HG03139 (cell line): ENCODE results near the gene PRKAG1.

Experiments used
- ATAC-seq: cut with Tn5 transposase; IDR thresholded peaks from one replicate; pipeline ENCODE4 v1.9.1; 2021; ENCODE audit not compliant: unreplicated experiment

PRKAG1 gene

DNA sequence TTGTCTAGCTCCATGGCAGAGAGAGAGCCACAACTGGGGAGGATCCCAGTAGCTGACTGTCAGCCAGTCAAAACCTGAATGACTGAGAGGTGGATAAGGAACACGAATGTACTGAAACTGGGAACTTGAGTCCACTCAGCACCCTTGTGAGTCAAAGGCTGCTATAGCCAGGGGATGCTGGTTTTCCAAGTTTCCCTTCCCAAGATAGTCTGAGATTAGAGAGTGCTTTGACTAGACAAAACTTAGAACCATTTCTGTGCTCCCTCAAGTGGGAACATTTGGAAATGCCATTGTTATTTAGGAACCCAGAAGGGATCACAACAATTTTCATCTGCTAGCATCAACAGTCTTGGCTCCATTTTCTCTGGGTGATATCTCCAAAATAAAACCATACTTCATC is 4.0 kb downstream of the PRKAG1 start:
- ATAC-seq: no peak

DNA sequence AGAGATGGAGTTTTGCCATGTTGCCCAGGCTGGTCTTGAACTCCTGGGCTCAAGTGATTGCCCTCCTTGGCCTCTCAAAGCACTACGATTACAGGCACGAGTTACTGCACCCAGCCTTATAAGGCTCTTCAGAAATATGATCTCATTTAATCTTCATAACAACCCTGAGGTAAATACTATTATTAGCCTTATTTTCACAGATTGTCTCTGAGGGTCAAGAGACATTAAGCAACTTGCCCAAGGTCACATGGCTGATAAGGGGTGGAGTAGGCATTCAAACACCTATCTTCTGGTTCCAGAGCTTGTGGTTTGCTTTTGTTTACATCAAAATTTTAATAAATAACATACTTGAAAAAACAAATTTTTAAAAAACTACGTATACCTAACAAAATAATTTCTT is 5.1 kb downstream of the PRKAG1 start:
- ATAC-seq: no peak

DNA sequence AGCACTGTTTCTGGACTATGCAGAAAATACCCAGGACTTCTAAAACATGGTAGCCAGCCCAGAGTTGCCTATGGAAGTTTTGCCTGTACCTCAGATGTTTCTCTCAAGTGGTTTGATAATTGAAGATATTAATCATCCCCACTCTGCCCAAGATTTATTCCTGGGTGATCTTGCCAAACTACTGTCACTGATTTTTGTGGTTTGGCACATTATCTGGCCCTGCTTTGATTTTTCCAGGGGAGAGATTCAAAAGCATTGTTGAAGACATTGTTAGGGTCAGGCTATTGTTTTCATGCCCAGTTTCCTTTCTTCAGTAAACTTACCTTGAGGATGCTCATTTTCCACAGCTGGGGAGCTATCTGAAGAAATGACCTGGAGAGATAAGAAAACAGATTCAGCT is 5.8 kb downstream of the PRKAG1 start:
- ATAC-seq: no peak

GRCh38 chr12:49010092-49010668 is 8.4 kb downstream of the PRKAG1 start:
- no peak for ATAC-seq

- no peak for ATAC-seq
Observed at GRCh38 chr12:49008943-49009342, 9.6 kb downstream of the PRKAG1 start.

DNA sequence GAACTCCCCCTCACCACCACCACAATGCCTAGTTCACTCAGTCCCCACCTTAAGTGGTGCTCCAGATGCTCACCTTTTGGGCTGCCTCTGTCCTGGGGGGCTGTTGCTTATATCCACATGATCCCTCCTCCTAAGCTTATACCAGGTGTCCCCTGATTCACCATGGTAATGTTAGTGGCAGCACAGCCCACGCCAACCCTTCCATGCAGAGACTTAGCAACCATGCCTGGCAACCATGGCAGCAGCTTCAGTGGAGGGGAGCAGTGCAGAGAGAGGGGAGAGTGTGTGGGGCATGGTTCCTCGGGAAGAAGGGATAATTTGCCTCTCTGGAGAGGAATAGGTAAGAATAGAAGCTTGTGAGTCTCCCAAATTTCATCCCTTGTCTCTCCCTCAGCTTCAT is 18.2 kb downstream of the PRKAG1 start:
- ATAC-seq: no peak

- no peak for ATAC-seq
Observed at GRCh38 chr12:48999371-49000131, 19.0 kb downstream of the PRKAG1 start, which contains the start of gene DDN. Gene DDN (minus strand): TSS chr12:48999375. CDS start chr12:48999287, 88 bp downstream.

GRCh38 chr12:48998497-48999353 is 19.9 kb downstream of the PRKAG1 start:
- ATAC-seq: no peak

DNA sequence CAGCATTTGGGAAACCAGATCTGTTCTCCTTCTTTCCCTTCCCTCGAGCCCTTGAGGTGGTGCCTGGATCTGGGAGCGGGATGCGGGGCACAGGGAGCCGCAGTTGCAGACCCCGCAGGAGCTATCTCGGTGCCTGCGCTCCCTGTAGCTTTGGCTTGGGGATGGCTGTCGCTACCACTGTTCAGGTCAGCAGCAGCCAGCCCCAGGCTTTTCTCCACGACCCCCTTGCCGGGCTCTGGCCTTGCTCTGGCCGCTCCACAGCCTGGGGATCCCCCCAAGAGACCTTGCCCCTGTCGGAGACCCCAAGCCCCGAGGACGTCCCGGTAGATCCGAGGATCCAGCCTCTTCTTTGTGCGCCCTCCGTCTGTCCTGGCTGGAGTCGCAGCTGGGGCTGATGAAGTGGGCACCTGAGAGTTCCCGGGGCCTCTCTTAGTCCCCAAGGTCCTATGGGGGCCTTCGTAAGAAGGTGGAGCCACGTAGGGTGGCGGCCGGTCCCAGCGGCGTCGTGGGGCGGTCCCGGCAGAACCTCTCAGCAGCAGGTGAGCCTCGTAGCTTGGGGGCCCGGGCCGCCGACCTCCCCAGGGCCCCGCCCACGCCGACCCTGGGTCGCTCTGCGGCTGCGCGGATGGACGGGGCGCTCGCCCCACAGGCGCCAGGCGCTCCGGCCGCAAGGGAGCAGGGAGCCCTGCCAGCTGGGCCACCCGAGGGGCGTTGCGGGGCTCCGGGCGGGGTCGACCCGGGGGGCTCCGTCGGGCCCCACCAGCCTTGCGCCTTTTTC is 20.7 kb downstream of the PRKAG1 start:
- no peak for ATAC-seq

DNA sequence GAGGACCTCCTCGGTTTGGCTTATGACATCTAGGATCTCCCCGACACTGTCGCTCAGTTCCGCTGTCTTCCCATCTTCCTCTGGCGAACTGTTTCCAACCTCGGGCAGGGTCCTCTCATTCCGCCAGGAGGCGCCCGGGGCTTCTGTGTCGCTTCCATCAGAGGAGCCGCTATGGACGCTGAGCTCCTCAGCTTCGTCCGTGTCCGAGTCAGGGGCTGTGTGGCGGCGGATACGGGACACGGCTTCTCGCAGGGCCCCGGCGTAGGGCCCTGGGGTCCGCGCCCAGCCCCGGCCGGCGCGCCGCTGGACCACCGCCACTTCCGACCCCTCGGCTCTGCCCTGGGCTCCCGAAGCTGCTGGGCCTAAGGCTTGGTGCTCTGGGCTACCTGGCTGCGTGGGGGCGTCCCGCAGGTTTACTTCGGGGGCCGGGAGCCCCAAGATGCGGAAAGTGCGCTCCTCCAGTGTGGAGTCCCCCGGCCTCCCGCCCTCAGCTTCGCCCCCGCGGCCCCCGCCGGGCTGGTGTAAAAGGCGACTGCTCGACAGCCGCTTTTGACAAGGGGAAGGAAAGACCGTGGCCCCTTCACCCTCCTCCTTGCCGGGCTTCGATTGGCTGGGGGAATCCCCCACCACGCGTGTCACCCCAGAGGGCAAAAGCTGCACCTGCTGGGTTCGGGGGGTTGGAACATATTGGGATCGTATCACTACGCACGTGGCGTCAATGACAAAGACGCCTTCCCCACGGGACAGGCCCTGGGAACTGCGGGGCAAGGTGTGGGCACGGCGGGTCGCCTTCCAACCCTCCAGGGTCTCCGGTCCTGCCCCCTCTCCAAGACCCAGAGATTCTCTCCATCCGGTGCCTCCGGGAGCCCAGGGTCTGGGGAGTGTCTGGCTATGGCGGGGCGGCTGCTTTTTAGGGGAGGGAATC is 21.5 kb downstream of the PRKAG1 start:
- no peak for ATAC-seq

DNA sequence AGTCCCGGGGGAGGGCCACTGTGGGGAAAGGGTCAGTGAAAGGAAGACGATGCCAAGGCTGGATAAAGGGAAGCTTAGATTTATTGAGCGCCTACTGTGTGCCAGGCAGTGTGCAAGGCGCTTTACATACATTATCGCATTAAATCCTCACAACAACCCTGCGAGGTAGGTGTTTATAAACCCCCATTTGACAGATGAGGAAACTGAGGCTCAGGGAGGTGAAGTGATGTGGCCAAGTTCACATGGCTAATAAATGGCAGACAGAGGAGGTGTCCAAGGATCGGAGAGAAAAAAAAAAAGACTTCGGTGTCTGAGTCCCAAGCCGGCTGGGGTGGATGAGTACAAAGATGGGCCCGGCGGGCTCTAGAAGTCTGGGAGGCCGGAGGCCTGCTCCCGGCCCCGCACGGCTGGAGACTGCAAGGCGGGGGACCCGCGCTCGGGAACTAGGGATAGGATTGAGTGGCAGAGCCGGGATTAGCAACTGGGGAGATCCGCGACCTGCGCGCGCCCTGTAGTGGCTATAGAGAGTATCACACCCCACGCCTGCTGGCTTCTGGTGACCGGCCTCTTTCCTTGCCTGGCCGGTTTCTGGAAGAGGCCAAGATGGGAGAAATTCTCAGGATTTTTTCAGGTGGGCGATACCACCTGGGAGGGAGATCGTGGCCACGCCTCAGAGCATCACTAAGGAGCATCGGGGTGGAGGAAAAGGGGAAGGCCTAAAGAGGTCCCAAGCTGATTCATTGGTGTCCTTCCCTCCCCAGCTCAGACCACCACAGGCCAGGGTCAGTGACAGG is 23.3 kb downstream of the PRKAG1 start:
- no peak for ATAC-seq

GRCh38 chr12:48994224-48995085 is 24.1 kb downstream of the PRKAG1 start:
- ATAC-seq: no peak

- ATAC-seq: no peak
Observed at GRCh38 chr12:48993787-48994186, 24.8 kb downstream of the PRKAG1 start.

DNA sequence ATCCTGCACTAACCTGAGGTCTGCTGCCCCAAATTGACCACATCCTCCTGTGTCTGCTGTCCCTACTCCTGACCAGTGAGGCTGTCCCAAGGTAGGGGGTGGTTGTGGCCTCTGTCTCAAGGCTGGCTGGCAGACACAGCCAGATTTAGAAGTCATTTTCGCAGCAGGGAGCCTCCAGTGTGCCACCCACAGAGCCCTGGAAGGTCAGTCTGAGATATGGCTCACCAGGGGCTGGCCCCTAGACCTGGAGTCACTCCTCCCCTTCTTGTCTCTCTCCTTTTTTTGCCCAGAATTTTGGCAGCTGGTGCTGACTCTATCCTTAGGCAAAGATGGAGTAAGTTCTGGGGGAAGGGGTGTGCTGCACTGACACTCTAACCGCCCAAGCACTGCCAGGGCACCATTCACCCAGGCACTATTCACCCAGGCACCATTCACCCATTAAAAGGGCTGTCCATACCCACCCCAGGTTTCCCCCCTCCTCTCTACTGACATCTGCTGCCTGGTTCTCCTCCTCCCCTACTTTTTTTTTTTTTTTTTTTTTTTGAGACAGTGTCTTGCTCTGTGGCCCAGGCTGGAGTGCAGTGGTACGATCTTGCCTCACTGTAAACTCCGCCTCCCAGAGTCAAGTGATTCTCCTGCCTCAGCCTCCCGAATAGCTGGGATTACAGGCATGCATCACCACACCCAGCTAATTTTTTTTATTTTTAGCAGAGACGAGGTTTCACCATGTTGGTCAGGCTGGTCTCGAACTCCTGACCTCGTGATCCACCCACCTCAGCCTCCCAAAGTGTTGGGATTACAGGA is 27.1 kb downstream of the PRKAG1 start:
- ATAC-seq: no peak

- no peak for ATAC-seq
Observed at GRCh38 chr12:48990552-48990951, 28.0 kb downstream of the PRKAG1 start.

DNA sequence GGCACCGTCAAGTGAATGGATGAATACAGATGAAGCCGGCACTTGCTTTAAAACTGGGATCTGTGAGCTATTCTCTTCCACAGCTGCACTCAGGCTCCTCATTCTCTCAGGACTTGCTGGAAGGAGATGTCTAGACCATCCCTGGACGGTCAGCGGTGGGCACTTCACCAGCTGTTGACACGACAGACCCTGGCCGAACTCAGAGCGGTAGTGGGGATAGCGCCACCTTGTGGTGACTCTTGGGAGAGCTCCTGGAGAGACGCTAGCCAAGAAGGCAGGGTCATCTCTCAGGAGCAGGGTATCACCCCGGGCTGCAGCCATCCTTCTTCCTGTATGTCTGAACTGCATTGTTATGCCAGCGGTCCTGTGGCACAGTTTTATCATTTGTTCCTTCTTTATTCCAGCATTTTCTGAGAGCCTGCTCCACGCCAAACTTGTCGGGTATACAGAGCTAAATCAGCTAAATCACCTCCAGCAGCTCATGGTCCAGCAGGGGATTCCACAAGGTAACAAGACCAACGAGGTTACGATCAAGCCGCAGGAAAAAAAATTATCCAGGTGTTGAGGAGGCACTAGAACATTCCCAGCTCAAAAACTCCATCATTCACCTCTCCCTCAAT is 30.4 kb downstream of the PRKAG1 start:
- no peak for ATAC-seq

GRCh38 chr12:48986720-48987291 is 31.8 kb downstream of the PRKAG1 start:
- no peak for ATAC-seq
